Hematopoietic multipotent progenitor cell treated with erythropoietin and hydrocortisone succinate and interleukin-3 and kit ligand, for 4 days (in vitro differentiated cells): ENCODE results near the gene IPO5.
"Not testable (repeated sequence)": the region's sequence is repeated elsewhere in the genome, so short reads cannot be mapped to it uniquely, and the experiment has no call there.

ENCODE experiments used
- DNase-seq: peaks from one replicate; pipeline ENCODE4 v3.0.0-alpha.2; 2015

The IPO5 gene

DNA sequence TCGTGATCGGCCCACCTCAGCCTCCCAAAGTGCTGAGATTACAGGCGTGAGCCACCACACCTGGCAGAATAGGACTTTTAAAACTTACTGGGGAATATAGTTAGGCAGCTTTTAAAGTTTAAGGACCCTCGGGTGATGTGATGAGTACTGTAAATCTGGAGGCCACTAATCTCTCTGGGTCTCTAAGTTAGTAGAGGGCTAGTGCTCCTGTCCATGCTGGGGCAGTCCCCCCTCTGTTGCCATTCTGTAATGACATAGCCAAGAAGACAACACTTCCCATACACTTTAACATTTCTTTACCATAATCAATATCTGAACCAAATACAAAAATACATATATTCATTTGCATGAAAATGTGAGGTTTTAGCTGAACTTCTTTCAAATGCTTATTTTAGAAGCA lies 65.7 kb downstream of the IPO5 start:
- DNase-seq = no peak

DNA sequence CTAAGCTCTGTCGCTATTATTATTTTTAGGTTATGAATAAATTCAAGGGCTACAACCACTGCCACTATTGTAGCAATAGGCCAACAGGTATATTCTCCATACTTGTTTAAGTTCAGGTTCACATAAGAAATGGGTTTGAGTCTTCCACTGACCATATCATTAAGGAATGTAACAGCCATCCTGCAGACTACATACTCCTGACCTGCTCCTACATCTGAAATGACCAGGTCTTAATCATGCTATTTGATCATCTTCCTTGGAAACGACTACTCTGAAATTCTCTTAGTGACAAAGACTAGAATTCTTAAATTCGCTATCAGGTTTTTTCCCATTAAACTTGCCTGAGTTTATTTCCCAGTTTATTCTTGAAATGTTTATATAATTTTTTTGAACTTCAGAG lies 66.8 kb downstream of the IPO5 start:
- DNase-seq = no peak

DNA sequence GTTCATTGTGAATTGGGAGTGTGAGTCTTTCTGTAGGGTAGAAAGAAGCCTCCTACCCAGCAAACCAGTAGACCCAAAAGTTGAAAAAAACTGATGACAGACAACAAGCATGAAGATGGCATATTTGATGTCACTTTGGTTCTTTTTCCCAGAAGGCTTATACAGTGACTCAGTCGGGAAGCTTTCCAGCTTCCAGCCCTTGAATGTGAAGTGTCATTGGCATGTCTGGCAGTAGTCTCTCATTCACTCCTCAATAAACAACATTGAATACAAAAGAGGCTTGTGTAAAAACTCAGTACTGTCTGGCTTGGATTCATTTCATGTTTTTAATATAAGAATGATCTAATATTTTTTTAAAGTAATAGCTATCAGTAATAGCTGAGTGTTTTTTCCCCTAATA lies 68.7 kb downstream of the IPO5 start:
- DNase-seq = no peak

DNA sequence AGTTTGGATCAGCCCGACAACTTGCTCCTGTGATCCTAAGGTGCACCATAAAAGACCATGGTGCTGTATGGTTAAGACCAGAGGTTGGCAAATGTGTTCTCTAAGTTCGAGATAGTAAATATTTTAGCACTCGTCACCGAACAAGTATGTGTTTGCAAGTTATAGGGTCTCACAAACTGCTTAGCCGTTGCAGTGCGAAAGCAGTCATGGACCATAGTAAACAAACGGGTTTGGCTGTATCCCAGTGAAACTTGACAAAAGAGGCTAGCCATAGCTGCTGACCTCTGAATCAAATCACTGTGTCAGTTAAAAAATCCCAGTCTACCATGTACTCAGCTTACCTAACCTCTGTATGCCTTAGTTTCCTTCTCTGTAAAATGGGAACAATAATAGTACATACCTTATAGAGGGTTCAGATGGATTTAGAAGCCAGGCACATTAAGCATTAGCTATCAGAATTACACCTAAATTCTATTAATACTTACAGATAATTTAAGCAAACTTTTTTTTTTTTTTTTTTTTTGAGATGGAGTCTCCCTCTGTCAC lies 72.1 kb downstream of the IPO5 start:
- no peak for DNase-seq

DNA sequence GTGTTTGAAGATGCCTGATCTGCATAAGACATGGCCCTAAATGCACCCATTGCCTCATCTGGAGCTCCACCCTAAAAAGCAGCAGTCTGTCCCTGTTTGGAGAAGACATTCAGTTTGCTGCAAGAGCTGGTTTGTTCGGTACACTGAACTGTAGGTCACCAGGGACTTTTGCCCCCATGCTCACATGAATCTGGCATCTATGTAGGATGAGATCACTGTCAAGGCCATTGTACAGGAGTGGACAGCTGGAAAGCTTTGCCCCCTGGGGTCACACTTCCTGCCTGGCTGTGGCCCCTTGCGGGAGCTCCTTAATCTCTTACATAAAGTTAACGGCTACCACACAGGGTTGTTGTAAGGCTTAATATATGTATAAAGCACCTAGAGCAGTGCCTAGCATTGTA lies 73.0 kb downstream of the IPO5 start:
- DNase-seq = no peak

DNA sequence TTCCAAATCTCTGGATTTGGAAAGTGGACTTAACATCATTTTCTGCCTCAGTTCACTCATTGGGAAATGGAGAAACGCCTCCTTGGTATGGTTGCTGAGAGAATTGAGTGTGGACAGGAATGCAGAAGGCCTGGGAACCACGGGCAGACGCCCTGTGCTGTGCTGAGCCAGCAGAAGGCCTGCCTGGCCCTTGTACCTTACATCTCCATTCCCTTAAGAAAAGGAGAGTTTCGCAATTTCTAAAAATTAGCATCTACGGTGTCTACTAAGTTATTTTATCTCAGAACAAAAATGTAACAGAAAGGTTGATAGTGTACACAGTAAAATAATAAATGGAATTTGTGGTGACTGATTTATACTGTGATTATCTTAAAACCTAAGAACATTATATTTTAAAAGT lies 78.7 kb downstream of the IPO5 start:
- DNase-seq = no peak

DNA sequence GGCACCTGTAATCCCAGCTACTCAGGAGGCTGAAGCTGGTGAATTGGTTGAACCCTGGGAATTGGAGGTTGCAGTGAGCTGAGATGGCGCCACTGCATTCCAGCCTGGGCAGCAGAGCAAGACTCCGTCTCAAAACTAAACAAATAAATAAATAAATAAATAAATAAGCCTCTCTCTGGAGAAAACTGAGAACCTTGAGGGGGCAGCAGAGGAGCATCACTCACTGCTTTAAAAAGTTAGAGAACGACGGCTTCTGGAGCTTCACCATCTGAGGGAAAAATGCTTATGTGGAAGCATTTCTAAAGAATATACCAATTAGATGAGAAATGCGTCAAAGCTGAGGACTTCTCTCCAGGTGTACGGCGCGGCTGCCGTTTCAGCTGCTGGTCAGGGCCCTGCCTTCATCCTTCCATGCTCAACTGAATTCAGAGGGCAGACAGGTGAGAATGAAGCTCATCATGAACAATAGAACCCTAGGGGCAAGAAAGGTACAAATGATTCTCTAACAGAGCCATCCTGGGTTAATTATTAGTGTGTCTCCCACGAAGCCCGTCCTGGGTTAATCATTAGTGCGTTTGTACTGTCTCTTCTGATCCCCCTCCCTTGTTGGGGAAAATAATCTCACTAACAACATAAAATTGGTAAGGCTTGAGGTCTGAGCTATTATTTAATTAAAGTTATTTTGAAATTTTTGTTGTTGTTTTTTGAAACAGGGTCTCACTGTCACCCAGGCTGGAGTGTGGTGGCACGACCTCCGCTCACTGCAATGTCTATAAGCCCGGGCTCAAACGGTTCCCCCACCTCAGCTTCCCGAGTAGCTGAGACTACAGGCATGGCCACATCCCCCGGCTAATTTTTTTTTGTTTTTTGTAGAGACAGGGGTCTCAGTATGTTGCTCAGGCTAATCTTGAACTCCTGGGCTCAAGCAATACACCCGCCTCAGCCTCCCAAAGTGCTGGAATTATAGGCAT lies 80.1 kb downstream of the IPO5 start:
- peak; percentile 53 for DNase-seq

DNA sequence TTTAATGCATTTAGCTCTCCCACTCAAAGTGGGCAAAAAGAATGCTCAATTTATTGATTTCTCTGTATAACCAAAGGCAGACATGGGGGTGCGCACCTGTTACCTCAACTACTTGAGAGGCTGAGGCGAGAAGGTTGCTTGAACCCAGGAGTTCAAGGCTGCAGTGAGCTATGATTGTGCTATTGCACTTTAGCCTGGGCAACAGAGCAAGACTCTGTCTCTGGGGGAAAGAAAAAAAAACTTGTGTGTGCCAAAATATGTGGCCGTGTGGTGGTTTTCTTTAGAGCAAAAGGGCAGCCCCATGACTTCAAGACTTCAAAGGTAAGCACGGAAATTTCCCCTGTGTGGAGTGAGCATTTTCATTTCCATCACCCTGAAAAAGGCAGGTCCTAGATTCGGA lies 81.9 kb downstream of the IPO5 start:
- no peak for DNase-seq

DNA sequence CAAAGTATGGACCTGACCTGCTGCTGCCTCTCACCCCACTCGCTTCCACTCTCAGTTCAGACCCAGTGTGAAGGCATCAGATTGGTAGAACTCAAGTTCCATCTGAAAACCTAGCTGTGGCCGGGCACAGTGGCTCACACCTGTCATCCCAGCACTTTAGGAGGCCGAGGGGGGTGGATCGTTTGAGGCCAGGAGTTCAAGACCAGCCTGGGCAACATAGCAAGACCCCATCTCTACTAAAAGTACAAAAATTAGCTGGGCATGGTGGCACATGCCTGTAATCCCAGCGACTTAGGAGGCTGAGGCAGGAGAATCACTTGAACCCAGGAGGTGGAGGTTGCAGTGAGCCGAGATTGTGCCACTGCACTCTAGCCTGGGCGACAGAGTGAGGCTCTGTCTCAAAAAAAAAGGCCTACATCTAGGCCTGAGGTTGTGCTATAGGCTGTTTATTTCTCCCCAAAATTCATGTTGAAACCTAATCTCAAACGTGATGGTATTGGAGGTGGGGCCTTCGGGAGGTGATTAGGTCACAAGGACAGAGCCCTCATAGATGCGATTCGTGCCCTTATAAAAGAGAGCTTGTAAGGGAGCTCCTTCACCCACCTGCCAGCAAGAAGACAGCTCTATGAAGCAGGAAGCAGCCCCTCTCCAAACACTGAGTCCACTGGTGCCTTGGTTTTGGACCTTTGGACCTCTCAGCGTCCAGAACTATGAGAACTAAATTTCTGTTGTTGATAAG lies 83.3 kb downstream of the IPO5 start:
- DNase-seq = not testable (repeated sequence)

DNA sequence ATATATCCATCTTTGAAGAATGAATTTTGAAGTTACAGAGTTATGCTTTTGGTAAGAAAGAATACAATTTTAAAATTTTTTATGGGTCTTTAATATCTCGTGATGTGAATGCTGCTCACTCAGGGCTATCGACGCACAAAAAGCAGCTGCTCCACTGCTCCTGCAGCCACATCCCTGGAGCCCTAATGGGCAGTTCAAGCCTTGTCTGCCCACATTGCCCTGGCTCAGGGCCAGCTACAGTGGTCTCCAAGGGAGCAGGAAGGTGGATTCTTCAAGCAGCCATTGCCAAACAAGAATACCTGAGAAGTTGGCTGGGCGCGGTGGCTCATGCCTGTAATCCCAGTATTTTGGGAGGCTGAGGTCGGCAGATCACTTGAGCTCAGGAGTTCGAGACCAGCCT lies 85.8 kb downstream of the IPO5 start:
- no peak for DNase-seq

DNA sequence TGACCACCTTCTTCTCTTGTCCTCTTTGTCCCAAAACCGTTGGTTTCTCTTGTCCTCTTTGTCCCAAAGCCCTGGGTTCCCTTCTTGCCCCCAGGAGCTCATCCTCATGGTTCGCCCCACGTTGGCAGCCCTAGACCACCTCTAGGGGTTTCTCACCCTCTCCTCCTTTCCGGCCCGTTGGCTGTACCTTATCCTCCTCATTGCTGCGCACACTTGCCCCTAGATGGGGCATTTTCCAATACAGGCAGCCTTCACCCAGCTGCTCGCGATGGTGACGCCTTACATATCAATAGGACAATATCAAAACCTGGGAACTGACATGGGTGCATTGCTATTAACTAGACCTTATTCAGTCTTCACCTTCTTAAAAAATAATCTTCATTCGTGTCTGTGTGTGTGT lies 86.5 kb downstream of the IPO5 start:
- no peak for DNase-seq

DNA sequence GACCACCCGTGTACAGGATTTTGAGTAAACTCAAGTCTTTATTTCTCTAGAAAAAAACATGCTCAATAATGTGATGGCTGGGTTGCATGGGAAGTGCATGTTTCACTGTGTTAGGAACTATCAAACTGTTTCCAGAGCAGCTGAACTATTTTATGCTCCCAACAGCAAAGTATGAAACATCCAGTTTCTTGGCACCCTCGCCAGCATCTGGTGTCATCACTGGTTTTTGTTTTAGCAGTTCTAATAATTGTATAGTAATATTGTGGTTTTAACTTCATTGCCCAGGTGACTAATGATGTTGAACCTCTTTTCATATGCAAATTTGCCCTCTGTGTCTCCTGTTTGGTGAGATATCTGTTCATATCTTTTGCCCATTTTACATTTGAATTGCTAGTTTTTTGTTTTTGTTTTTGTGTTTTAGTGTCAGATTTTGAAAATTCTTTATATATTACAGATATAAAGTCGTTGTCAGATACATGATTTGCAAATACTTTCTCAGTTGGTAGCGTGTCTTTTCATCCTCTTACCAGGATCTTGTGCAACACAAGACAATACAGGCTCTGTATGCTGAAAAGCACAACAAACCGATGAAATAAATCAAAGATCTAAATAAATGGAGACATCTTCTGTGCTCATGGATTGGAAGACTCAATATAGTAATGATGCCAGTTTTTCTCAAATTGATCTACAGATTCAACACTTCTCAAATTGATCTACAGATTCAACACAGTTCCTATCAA lies 87.8 kb downstream of the IPO5 start:
- DNase-seq = no peak

DNA sequence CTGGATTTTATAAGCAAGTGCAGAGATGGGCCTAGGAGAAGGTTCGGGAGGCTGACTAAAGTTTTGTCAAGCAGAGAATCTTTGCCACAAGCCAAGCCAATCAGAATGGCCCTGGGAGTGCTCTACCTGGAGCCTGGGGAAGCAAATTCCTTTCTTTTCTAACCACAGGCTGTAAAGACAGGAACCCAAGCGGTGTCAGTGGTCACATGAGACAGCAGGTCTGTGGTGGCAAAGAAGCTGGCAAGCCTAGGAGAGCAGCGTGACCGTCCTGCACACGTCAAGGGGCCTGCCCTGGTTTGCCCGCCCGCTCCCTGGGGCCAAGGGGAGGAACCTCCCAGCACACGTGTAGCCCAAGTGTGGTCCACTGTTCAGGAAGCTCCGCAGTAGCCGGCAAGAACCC lies 90.8 kb downstream of the IPO5 start:
- peak; percentile 45 for DNase-seq

DNA sequence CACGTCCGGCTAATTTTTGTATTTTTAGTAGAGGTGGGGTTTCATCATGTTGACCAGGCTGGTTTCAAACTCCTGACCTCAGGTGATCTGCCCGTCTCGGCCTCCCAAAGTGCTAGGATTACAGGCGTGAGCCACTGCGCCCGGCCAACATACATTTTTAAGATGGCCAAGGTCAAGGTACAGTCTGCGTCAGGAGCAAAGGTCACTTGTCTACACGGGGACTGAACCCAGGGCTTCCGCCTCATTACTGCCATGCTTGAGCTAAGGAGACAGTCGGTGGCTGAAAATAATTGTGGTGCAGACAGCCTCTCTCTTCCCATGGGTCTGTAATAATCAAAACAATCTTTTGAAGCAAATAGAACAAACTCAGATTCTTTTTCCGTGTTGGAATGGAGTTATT lies 94.3 kb downstream of the IPO5 start:
- not testable (repeated sequence) for DNase-seq

DNA sequence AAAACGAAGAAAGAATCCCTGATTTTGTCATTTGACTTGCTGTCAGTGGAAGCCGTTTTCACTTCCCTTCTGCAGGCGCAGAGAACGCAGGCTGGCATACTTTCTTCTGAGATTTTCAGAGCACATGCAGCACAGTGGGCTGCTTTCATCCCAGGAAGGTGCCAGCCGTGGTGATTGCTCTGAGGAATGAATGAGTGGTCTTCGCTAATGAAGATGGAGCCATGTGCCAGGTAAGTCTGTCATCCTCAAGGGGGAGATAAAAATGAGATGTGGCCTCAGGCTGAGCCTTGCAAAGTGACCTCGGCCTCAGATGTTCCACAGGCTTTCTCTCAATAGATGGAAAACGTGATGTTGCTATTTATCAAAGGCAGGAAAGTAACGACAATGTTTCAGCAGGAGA lies 94.8 kb downstream of the IPO5 start:
- DNase-seq = no peak

DNA sequence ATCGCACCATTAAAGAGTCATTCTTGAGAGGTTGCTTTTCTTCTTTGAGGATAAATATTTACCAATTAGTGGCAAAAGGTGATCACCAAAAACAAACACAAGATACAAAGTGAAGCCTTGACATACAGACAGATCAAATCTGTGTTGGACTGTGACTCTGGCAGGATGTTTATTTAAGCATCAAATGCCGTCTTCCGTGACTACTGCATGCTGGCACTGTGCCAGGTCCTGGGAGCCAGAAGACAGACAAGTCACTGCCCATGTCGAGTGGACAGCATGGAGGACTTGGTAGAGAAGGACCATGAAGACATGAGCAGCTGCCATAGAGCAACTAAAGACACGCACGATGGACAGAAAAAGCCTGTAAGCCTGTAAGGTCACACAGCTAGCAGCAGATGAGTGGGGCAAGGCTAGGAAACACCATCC lies 96.6 kb downstream of the IPO5 start:
- DNase-seq = no peak

DNA sequence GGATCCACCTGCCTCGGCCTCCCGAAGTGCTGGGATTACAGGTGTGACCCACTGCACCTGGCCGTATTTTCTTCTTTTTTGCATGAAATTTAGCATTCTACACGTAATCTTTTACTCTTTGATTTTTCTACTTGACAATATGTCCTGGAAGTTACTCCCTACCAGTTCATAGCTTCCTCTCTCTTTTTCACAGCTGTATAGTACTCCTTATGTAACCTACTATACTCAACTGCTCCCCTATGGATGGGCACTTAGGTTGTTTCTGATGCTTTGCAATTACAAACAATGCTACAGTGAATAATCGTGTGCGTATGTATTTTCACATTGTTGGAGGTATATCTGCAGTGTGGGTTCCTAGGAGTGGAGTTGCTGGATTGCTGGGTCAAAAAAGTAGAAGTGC lies 98.9 kb downstream of the IPO5 start:
- DNase-seq = no peak

DNA sequence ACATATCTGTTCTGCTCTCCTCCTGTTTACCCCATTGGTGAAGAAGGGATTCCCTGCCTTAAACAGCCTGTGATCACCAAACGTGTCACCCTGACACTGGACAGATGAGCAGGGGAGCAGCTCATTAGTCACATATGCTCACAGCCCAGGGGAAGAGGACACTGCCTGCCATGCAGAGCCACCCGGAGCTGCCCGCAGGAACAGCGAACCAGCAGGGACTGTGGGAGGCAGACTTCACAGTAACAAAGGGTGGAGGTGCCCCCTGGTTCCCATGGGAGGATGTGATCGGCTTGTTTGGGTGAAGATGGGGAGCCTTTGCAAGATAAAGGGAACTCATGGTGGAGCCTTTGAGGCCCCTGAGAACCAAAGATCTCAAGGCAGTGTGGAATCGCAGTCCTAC lies 100.8 kb downstream of the IPO5 start:
- DNase-seq = no peak

DNA sequence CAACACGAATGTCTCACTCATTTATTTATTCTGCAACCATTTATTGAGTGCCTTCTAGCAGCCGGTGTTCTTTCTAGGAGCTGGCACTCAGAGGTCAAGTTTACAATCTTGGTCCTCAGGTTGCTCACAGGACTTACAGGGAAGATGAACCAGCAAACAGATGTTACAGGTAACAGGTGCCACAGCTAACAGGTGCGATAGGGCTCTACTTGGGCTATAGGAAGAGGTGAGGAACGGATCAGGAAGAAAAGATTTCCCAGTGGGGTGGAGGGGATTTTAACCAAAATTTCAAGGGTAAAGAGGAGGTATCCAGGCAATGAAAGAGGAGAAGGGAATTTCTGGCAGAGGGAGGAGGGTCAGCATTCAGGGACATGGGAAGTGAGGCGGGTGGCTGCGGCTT lies 102.1 kb downstream of the IPO5 start:
- DNase-seq = no peak

DNA sequence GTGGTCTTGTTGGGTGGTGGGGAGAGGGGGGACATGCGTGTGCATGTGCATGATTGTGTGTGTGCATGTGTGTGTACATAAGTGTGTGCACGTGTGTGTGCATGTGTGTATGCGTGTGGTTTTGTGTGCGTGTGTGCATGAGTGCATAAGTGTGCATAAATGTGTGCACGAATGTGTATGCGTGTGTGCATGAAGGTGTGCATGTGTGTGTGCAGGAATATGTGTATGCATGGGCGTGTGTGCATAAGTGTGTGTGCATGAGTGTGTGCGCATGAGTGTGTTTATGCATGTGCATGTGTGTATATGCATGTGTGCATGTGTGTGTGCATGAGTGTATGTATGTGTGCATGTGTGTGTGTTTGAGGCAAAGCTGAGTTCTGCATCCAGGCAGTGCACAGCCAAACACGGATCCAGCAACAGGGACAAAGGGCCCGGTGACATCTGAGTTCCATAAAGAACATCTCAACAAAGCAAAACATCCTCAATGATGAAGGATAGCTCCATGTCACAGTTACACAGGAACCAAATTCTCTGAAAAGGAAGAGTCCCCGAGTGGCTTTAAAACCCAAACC lies 103.5 kb downstream of the IPO5 start:
- no peak for DNase-seq

DNA sequence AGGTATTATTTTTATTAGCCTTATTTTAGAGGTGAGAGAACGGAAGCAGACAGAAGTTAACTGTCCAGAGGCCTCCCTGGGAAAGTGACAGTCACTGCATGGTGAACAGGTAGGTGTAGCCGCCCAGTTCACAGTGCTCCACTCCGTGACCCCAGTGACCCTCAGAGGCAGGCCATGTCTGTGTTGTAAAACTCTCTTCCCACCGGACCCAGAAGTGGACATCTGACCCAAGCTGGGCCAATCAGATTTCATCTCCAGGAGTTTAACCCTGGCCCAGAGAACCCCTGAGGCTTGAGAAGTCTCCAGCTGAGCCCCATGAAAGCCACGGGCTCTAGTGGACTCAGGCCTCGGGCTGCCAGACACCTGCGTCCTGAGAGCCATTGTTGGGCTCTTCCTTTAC lies 105.8 kb downstream of the IPO5 start:
- DNase-seq = no peak

DNA sequence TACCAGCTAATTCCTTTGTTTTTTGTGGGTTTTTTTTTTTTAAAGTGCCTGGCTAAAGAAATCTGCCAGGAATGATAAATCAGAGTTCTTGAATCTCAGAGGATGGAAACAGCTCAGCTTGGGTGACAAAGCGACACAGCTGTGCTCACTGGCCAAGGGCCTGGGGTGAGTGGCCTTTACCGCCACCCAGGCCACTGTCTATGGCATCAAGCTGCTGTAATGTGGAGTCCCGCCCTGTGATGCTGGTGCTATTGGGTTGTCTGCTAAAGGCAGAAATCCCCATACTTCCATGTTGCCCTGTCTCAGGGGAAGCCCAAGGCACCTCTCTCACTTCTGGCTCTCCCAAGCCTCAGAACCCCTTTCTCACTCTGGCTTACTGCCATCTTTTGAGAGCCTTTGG lies 106.8 kb downstream of the IPO5 start:
- no peak for DNase-seq

DNA sequence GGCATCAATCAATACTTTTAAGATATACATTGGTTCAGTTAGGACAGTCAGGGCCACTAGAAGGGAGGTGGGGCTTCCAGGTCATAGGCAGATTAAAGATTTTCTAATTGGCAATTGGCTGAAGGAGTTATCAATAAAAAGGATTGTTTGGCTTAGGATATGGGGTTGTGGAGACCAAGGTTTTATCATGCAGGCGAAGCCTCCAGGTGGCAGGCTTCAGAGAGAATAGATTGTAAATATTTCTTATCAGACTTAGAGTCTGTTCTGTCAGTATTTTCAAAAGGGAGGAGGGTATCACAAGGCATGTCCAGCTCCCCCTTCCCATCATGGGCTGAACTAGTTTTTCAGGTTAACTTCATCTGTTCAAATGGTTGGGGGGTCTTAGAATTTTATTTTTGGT lies 112.0 kb downstream of the IPO5 start:
- peak; percentile 4 for DNase-seq
